WERI-Rb-1 (cell line): Measurements from ENCODE around the gene PLEKHA6.

Experiments
- DNase-seq: peaks from one replicate; pipeline ENCODE4 v3.0.0-alpha.2; 2020
- H3K27ac ChIP-seq: fragments of 250-450 bp; sonication (Bioruptor Pico); 2 replicates; pipeline ENCODE4 v1.5.1; 2020; ENCODE audit warnings: mild to moderate bottlenecking, moderate library complexity
- H3K27me3 ChIP-seq: fragments of 250-450 bp; sonication (Bioruptor Pico); 2 replicates; pipeline ENCODE4 v1.5.1; 2021; ENCODE audit warnings: mild to moderate bottlenecking, low read depth, moderate library complexity; ENCODE audit not compliant: insufficient read depth, severe bottlenecking
- H3K36me3 ChIP-seq: fragments of 250-450 bp; sonication (Bioruptor Pico); 2 replicates; pipeline ENCODE4 v1.5.1; 2020; ENCODE audit warnings: mild to moderate bottlenecking, moderate library complexity
- H3K4me3 ChIP-seq: 2 replicates; pipeline ENCODE4 v1.5.1; 2011; ENCODE audit warnings: low read depth, mild to moderate bottlenecking, control low read depth, low read length
- H3K9me3 ChIP-seq: fragments of 250-450 bp; sonication (Bioruptor Pico); 2 replicates; pipeline ENCODE4 v1.5.1; 2021; ENCODE audit warnings: mild to moderate bottlenecking, moderate library complexity; ENCODE audit not compliant: severe bottlenecking
- TF ChIP-seq, protein P1 (sequence below): IDR thresholded peaks from 2 replicates; pipeline ENCODE4 v1.5.1; 2011; ENCODE audit warnings: low read depth, mild to moderate bottlenecking, control low read depth, inconsistent platforms, low read length

PLEKHA6 gene

DNA sequence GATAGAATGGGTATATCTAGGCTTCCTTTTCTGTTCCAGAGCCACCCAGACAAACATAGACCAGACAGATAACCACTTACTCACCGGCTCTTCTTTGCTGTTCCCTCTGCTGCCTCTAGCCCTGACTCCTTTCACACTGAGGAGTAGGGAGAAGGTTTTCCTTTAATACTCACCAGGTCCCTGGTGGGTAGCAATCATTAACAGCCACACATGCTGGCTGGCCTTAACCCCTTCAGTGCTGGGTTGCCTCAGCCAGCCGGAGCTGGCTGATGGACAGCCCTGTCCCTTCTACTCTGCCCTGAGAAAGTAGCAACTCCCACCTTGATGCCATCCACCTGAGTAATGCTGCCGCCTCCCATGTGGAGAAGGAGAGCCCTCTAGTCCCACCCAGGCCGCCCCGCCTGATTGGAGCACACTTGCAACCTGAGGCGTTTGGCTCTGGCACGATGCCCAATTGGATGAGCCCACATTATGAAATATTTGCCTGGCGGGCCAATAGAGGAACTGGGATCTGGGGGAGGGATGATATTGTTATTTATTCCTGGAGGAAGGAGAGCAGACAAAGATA is 71.6 kb downstream of the PLEKHA6 start:
- H3K27ac ChIP-seq = no peak overlapping the region
- H3K9me3 ChIP-seq = no peaks in the 10 kb centered on the region
- H3K27me3 ChIP-seq = no peaks in the 10 kb centered on the region
- H3K4me3 ChIP-seq = no peak overlapping the region
- no peaks in the 10 kb centered on the region for H3K36me3 ChIP-seq
- no peak for DNase-seq
- TF ChIP-seq, protein P1, sequence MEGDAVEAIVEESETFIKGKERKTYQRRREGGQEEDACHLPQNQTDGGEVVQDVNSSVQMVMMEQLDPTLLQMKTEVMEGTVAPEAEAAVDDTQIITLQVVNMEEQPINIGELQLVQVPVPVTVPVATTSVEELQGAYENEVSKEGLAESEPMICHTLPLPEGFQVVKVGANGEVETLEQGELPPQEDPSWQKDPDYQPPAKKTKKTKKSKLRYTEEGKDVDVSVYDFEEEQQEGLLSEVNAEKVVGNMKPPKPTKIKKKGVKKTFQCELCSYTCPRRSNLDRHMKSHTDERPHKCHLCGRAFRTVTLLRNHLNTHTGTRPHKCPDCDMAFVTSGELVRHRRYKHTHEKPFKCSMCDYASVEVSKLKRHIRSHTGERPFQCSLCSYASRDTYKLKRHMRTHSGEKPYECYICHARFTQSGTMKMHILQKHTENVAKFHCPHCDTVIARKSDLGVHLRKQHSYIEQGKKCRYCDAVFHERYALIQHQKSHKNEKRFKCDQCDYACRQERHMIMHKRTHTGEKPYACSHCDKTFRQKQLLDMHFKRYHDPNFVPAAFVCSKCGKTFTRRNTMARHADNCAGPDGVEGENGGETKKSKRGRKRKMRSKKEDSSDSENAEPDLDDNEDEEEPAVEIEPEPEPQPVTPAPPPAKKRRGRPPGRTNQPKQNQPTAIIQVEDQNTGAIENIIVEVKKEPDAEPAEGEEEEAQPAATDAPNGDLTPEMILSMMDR = no peak

DNA sequence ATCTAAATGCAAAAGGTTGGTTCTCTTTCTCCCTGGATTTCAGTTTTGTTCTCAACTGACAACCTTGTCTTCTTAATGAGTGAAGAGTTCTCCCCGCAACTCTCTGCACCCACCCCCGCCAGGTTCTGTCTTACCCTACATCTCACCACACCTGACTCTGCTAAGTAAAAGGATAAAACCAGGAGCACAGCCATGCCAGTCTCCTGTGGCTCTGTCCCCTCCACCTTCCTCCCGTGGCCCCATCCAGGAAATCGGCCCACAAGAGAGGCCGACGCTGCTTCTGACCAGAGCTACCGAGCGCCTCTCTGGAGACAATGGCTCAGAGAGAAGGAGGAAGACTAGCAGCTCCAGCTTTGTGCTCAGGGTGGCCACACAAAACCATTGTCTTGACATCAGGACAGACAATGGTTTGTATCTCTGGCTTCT is 72.2 kb downstream of the PLEKHA6 start:
- Histone ChIP-seq H3K9me3 (no peaks in the 10 kb centered on the region), H3K27ac (no peak overlapping the region), H3K27me3 (no peaks in the 10 kb centered on the region), H3K36me3 (no peaks in the 10 kb centered on the region), H3K4me3 (no peak overlapping the region)
- no peak for DNase-seq
- TF ChIP-seq, protein P1 = no peak

DNA sequence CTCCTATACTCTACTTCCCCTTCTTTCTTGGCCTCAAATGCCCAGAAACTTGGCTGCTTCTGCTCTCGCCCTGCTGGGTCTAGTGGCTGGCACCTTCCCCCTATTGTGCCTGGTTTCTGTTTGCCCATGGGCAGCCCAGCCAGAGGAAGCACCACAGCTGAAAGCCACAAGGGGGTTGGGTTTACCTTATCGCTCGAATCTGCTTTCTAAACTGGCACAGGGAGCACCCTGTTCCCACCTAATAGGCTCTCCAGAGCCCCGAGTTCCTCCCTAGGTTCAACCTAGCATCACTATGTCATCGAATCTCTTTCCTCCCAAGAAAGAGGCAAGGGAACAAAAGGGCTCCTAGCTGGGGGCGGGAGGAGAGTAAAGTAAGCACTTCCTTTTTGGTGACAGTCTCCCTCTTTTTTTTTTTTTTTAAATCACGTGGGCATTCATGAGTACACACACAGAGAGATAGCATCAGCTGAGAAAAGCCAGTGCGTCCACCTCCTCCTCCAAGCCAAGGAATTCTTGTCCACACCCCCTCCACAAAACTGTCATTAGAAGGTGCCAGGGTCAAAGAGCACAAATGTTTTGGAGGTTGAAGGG is 72.8 kb downstream of the PLEKHA6 start:
- Histone ChIP-seq H3K27ac (no peak overlapping the region), H3K27me3 (no peaks in the 10 kb centered on the region), H3K4me3 (no peak overlapping the region), H3K36me3 (no peaks in the 10 kb centered on the region), H3K9me3 (no peaks in the 10 kb centered on the region)
- TF ChIP-seq, protein P1 = no peak
- no peak for DNase-seq

DNA sequence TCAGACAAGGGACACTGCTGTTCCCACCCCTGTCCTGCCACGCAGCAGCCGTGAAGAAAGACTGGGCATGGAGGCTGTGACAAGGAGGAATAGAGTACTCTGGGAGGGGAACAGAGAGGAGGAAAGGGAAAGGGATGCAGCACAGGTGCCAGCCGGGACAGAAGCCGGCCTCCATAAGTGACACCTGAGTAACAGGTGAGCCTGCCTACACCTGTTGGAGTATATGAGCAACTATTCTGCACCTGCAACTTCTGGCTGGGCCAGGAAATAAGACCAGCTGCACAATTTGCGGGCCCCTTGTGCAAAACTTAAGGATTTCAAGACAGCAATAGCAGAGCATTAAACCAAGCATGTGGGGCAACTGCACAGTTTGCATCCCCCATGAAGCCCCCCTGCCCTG is 73.4 kb downstream of the PLEKHA6 start:
- Histone ChIP-seq H3K36me3 (no peaks in the 10 kb centered on the region), H3K27me3 (no peaks in the 10 kb centered on the region), H3K9me3 (no peaks in the 10 kb centered on the region), H3K27ac (no peak overlapping the region), H3K4me3 (no peak overlapping the region)
- TF ChIP-seq, protein P1 = no peak
- DNase-seq = no peak

DNA sequence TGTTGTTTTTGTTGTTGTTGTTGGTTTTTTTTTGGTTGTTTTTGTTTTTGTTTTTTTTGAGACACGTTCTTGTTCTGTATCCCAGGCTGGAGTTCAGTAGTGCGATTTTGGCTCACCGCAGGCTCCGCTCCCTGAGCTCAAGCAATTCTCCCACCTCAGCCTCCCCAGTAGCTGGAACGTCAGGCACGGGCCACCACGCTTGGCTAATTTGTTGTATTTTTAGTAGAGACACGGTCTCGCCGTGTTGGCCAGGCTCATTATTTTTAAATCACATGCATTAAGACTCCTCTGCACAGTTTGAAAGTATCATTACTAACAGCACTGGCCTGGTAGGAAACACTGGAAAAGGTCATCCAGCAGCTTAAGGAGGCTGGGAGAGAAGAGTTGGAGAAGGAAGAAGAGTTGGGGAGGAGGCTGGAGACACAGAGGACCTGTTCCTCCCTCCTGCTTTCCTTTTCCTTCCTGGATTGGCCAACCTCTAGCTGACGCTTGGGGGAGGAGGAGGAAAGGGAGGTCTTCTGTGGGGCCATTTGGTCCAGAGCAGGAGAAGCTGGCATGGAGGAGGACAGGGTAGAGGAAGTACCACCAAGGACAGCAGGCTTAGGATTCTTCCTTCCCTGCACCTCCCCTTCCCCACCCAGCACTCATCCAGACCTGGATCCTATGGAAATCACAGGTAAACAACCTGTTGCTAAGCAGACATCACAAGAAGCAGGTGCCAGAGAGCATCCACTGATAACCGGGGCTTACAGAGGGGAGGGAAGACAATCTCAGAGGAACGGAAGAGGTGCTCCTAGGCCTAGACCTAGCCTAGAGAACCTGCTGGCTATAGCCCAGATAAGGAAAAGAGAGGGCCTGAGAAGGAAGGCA is 74.1 kb downstream of the PLEKHA6 start:
- H3K36me3 ChIP-seq = no peaks in the 10 kb centered on the region
- H3K27me3 ChIP-seq = no peaks in the 10 kb centered on the region
- no peak overlapping the region for H3K27ac ChIP-seq
- TF ChIP-seq, protein P1 = no peak
- no peak overlapping the region for H3K4me3 ChIP-seq
- H3K9me3 ChIP-seq = no peaks in the 10 kb centered on the region
- DNase-seq = no peak
